Lower lobe of right lung (tissue), 2 donors: ENCODE data around the gene SPEM3. TPM values are rescaled to one million over a fixed set of nuclear protein-coding genes. Genes with fewer than 3 reads are reported as not detected.
A peak's percentile ranks its signal among the peaks of the same experiment; 100 is the strongest.

Source experiments
- ATAC-seq, 2 donors: fragments of 200-7000 bp; cut with Tn5 transposase; one replicate each; pipeline ENCODE4 v1.9.1; 2020 to 2022; ENCODE audit warnings: mild to moderate bottlenecking in 2 of 2, moderate library complexity in 2 of 2
- DNase-seq: peaks from one replicate; pipeline ENCODE4 v3.0.0-alpha.2; 2020
- H3K27ac ChIP-seq: fragments of 200-600 bp; one replicate; pipeline ENCODE4 v1.8.0; 2022
- H3K27me3 ChIP-seq: fragments of 200-600 bp; one replicate; pipeline ENCODE4 v1.8.0; 2022; ENCODE audit warnings: low read depth
- H3K36me3 ChIP-seq: fragments of 200-600 bp; one replicate; pipeline ENCODE4 v1.8.0; 2022; ENCODE audit warnings: mild to moderate bottlenecking
- H3K4me1 ChIP-seq: fragments of 200-600 bp; one replicate; pipeline ENCODE4 v1.8.0; 2022
- H3K4me3 ChIP-seq: fragments of 200-600 bp; one replicate; pipeline ENCODE4 v1.8.0; 2022; ENCODE audit warnings: mild to moderate bottlenecking
- H3K9me3 ChIP-seq: fragments of 200-600 bp; one replicate; pipeline ENCODE4 v1.8.0; 2022
- intact Hi-C: fragments of 100-400 bp; cut with DNase I; formaldehyde crosslinking; loops from one replicate; pipeline ENCODE4 v1.11.0; 2022
- total RNA-seq: library from RNA; stranded (reverse); fragmentation: NEBNext Ultra II Directional; extraction: Animal tissue kit (Norgen Biotek cat#: 25700); gene quantifications from one replicate; pipeline ENCODE4 v1.2.1, GENCODE V29; 2021
- TF ChIP-seq, protein P1 (sequence below): fragments of 200-600 bp; IDR thresholded peaks from one replicate; pipeline ENCODE4 v1.8.0; 2022; ENCODE audit warnings: antibody characterized with exemption, mild to moderate bottlenecking
- donor health status: DM: no; HTN: yes; CAD: no; lungs with severe emphysema.

Gene SPEM3
- total RNA-seq, 1 donor from 2014 or later, result not detected

DNA sequence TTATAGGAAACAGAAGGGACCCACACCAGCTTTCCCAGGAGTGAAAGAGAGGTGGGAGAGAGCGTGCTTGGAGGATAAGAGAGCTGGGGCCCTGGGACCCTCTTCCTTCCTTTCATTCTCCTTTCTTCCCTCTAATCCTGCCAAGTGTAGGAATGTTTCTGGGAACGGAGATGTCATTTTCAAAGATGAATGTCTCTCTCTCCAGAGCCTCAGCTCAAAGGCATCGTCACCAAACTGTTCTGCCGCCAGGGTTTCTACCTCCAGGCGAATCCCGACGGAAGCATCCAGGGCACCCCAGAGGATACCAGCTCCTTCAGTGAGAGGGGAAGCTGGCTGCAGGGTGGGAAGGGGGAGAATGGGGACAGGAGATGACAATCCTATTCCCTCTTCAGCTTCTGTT is 12.6 kb downstream of the SPEM3 start:
- Histone ChIP-seq H3K4me3 (no peak overlapping the region), H3K36me3 (no peaks in the 10 kb centered on the region), H3K9me3 (no peaks in the 10 kb centered on the region), H3K4me1 (peaks cover 61% of the 10 kb centered on the region), H3K27ac (no peak overlapping the region), H3K27me3 (peaks cover 49% of the 10 kb centered on the region)
- intact Hi-C loops, result no loop called here
- TF ChIP-seq, protein P1, sequence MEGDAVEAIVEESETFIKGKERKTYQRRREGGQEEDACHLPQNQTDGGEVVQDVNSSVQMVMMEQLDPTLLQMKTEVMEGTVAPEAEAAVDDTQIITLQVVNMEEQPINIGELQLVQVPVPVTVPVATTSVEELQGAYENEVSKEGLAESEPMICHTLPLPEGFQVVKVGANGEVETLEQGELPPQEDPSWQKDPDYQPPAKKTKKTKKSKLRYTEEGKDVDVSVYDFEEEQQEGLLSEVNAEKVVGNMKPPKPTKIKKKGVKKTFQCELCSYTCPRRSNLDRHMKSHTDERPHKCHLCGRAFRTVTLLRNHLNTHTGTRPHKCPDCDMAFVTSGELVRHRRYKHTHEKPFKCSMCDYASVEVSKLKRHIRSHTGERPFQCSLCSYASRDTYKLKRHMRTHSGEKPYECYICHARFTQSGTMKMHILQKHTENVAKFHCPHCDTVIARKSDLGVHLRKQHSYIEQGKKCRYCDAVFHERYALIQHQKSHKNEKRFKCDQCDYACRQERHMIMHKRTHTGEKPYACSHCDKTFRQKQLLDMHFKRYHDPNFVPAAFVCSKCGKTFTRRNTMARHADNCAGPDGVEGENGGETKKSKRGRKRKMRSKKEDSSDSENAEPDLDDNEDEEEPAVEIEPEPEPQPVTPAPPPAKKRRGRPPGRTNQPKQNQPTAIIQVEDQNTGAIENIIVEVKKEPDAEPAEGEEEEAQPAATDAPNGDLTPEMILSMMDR, result no peak
- no peak for ATAC-seq
- no peak for DNase-seq

DNA sequence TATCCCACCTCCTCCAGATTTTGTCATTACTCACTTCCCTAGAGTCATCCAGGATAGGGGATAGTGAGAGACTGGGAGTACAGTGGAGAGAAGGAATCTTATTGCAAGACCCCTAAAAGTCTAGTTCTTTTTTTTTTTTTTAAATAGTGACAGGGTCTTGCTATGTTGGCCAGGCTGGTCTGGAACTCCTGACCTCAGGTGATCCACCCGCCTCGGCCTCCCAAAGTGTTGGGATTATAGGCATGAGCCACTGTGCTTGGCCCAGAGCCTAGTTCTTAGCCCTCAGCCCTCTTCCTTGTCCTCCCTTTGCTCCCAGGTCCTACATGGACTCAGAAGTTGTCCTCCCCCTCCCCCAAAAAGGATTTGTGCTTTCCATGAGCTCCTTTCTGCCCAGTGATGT is 13.5 kb downstream of the SPEM3 start:
- intact Hi-C loops, result no loop called here
- TF ChIP-seq, protein P1, result no peak
- no peak for ATAC-seq
- Histone ChIP-seq H3K27ac (no peak overlapping the region), H3K36me3 (no peaks in the 10 kb centered on the region), H3K4me3 (no peak overlapping the region), H3K4me1 (peaks cover 59% of the 10 kb centered on the region), H3K27me3 (peaks cover 58% of the 10 kb centered on the region), H3K9me3 (no peaks in the 10 kb centered on the region)
- DNase-seq, result no peak

DNA sequence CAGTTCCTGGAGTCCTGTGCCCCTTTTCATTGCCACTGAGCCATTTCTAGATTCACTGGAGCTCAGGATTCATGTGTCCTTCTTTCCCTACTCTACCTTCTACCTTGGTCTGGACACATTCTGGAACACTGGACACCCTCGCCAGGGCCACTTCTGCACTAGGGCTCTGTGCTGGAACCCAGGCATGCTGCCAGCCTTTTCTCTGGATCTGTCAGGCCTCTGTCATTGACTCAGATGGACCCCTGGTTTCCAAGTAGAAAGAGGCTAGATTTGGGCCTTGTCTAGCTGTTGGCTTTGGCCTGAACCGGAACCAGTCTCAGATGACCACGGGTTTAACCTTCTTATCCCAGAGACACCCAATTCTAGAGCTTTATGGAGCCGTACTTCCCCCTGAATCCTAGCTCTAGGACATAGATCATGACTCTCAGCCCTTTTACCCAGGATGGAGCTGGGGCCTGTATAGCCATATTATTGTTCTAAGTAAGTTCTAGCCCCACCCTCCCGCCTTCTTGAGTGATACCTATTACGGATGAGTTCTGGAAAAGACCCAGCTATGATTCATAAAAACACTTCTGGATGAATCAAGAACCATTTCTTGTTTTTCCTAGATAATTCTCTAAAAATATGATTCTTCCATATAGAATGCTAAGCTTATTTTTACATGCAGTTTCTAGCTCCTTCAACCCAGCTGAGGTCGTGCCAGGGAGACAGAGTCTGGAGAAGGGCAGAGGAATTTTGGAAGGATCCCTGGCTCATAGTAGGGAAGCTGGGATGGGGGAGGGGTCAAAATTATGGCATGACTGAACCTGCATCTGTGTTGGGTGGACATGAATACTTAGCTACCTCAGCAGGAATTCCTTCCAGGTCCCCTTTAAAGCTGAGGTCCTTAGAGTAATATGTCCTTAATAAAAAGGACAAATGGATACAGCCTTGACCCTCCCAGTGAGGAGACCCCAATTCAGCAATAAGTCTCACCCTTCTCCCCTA is 15.1 kb downstream of the SPEM3 start:
- TF ChIP-seq, protein P1, result no peak
- intact Hi-C loops, result no loop called here
- H3K36me3 ChIP-seq, result no peaks in the 10 kb centered on the region
- no peak for ATAC-seq
- H3K4me3 ChIP-seq, result no peak overlapping the region
- H3K27me3 ChIP-seq, result peaks cover 66% of the 10 kb centered on the region
- no peaks in the 10 kb centered on the region for H3K9me3 ChIP-seq
- no peak overlapping the region for H3K27ac ChIP-seq
- DNase-seq, result no peak
- H3K4me1 ChIP-seq, result peaks cover 42% of the 10 kb centered on the region

DNA sequence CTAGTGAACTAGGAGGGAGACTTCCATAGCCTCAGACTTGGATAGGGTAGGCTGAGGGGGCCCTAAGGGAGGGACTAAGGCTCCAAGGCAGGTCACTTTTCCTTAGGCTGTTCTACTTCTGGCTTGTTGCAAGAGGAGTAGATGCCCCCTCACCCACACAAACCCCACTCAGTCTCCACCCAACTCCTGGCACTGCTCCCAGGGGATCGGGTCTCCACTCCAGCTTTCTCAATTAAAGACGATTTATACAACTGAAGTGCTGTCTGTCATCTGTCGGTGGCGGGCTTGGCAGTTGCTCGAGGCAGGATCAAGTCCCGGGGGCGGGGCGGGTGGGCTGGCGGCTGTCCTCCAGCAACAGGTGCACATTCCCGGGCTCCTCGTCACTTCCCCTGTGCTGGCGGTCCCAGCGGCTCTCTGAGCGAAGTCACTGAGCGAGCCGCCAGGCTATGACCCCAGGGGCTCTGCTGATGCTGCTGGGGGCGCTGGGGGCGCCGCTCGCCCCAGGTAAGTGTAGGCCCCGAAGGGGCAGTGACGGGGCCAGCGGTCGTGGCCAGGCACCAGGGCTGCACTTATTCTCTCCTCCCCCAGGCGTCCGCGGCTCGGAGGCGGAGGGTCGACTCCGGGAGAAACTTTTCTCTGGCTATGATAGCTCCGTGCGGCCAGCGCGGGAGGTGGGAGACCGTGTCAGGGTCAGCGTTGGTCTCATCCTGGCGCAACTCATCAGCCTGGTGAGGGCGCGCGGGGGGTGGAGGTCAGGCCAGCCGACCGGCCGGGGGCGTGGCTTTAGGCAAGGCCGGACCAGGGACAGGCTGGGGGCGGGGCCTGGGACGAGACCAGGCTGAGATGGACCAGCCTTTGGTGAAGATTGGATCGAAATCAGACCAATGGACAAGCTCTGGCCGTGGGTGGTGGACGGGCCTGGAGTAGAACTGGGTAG is 16.3 kb downstream of the SPEM3 start, which contains the start of gene CHRNB1:
Gene CHRNB1 (plus strand): TSS at position 380 of the 937 bp plus-strand sequence. CDS start 67 bp downstream, at position 447.
- Histone ChIP-seq H3K4me1 (peaks cover 31% of the 10 kb centered on the region), H3K27me3 (peaks cover 55% of the 10 kb centered on the region), H3K4me3 (peak within 1 kb of the TSS; percentile 50), H3K9me3 (no peaks in the 10 kb centered on the region), H3K36me3 (no peaks in the 10 kb centered on the region), H3K27ac (no peak within 1 kb of the TSS)
- peak; percentile 89 for DNase-seq
- TF ChIP-seq, protein P1, result peak; percentile 18
- intact Hi-C loops, result no loop called here
- ATAC-seq, result peak; percentile 91 to 95

DNA sequence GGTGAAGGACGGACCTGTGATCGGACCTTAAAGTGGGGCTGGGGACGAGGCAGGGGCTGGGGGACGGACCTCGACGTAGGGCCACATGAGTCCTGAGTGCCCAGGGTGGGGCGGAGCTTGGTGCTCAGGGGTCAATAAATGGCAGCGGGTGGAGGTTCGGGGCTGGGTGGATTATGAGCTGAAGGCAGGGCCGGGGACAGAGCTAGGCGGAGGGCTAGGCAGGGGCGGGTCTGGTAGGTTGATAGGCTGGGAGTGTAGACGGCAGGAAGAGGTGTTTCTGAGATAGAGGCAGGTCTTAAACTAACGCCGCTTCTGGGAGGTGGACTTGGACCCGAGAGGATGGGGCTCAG is 16.9 kb downstream of the SPEM3 start:
- TF ChIP-seq, protein P1, result no peak
- intact Hi-C loops, result no loop called here
- Histone ChIP-seq H3K27me3 (peaks cover 48% of the 10 kb centered on the region), H3K4me3 (peak overlapping the region; percentile 50), H3K4me1 (peaks cover 24% of the 10 kb centered on the region), H3K9me3 (no peaks in the 10 kb centered on the region), H3K27ac (no peak overlapping the region), H3K36me3 (no peaks in the 10 kb centered on the region)
- DNase-seq, result no peak
- peak; percentile 63 for ATAC-seq
